ENCODE measurements around the gene NUBP2. TPM values are rescaled to one million over a fixed set of nuclear protein-coding genes. Genes with fewer than 3 reads are reported as not detected.

The NUBP2 gene
- total RNA-seq, 2 experiments from 2014 or later, result 40.8 to 43.5 TPM

GRCh38 chr16:1787056-1787321, 4.2 kb downstream of the NUBP2 start:
- H3K4me1 Mint-ChIP-seq, result peaks cover 13% of the 10 kb centered on the region
- H3K36me3 Mint-ChIP-seq (ENCODE audit: low read depth), result peaks cover 10% of the 10 kb centered on the region
- POLR2A ChIA-PET, result no interaction called here
- no peak for DNase-seq
- no peak overlapping the region for H3K4me3 Mint-ChIP-seq
- H3K9me3 Mint-ChIP-seq, result no peaks in the 10 kb centered on the region
- H3K27ac Mint-ChIP-seq, result no peak overlapping the region
- CTCF ChIA-PET, result no interaction called here
- H3K27me3 Mint-ChIP-seq, result no peaks in the 10 kb centered on the region

DNA sequence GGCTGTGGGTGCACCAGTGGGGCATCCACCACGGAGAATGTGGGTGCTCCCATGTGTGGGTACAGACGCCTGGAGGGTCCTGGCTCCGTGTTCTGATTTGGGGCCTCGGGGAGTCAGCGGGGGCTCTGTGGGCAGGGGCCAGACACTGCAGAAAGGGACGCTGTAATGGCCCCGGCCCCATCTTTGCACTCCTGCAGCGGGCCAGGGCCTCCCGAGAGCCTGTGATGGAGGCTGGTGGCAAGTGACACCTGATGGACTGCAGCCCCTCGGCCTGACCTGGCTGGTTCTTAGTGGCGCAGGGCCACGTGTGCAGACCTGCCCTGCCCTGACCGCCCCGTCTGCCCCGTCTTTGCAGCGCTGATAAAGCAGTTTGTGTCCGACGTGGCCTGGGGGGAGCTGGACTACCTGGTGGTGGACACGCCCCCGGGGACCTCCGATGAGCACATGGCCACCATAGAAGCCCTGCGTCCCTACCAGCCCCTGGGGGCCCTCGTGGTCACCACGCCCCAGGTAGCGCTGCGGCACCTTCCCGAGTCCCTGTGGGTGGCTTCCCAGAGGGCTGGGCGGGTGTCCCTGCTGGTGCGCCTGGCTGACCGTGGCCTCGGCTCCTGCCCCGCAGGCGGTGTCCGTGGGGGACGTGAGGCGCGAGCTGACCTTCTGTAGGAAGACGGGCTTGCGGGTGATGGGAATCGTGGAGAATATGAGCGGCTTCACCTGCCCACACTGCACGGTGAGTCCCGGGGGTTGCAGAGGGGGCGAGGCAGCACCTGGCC, 4.7 kb downstream of the NUBP2 start:
- H3K27me3 Mint-ChIP-seq, result no peaks in the 10 kb centered on the region
- H3K4me1 Mint-ChIP-seq, result peaks cover 13% of the 10 kb centered on the region
- H3K4me3 Mint-ChIP-seq, result no peak overlapping the region
- no peak for DNase-seq
- H3K9me3 Mint-ChIP-seq, result no peaks in the 10 kb centered on the region
- POLR2A ChIA-PET, result no interaction called here
- H3K27ac Mint-ChIP-seq, result no peak overlapping the region
- CTCF ChIA-PET, result no interaction called here
- H3K36me3 Mint-ChIP-seq (ENCODE audit: low read depth), result peaks cover 10% of the 10 kb centered on the region

GRCh38 chr16:1788095-1788707, 5.4 kb downstream of the NUBP2 start:
- peaks cover 13% of the 10 kb centered on the region for H3K4me1 Mint-ChIP-seq
- H3K9me3 Mint-ChIP-seq, result no peaks in the 10 kb centered on the region
- CTCF ChIA-PET, result no interaction called here
- POLR2A ChIA-PET, result no interaction called here
- no peak overlapping the region for H3K4me3 Mint-ChIP-seq
- H3K36me3 Mint-ChIP-seq (ENCODE audit: low read depth), result peaks cover 10% of the 10 kb centered on the region
- DNase-seq, result no peak
- H3K27ac Mint-ChIP-seq, result no peak overlapping the region
- H3K27me3 Mint-ChIP-seq, result no peaks in the 10 kb centered on the region

DNA sequence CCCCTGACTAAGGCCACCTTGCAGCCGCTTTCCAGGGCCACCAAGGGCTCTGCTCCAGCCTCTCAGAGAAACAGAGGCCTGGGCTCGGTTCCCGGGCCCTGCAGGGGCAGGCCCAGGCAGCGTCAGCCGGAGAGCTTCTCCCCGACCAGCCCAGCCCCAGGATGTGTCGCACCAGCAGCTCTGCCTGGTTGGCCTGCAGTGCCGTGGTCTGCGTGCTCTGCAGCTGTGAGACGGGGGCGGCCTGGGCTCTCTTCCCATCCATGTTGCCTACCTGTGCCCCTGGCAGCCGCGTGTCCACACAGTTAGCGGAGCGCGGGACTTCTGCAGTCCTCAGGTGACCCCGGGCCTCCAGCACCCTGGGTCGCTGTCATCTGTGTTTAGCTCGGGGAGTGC, 5.9 kb downstream of the NUBP2 start:
- H3K36me3 Mint-ChIP-seq (ENCODE audit: low read depth), result peaks cover 7% of the 10 kb centered on the region
- ChIA-PET POLR2A (no interaction called here), CTCF (no interaction called here)
- peaks cover 8% of the 10 kb centered on the region for H3K4me1 Mint-ChIP-seq
- H3K4me3 Mint-ChIP-seq, result no peak overlapping the region
- no peaks in the 10 kb centered on the region for H3K27me3 Mint-ChIP-seq
- H3K9me3 Mint-ChIP-seq, result no peaks in the 10 kb centered on the region
- no peak for DNase-seq
- H3K27ac Mint-ChIP-seq, result no peak overlapping the region

GRCh38 chr16:1789643-1790045, 6.9 kb downstream of the NUBP2 start:
- ChIA-PET POLR2A (no interaction called here), CTCF (no interaction called here)
- Mint-ChIP-seq H3K9me3 (no peaks in the 10 kb centered on the region), H3K27ac (no peak overlapping the region), H3K36me3 (ENCODE audit: low read depth) (peaks cover 7% of the 10 kb centered on the region), H3K4me1 (peaks cover 5% of the 10 kb centered on the region), H3K4me3 (no peak overlapping the region), H3K27me3 (no peaks in the 10 kb centered on the region)
- no peak for DNase-seq

GRCh38 chr16:1790261-1790610, 7.5 kb downstream of the NUBP2 start:
- POLR2A ChIA-PET, result interaction anchor here (1.7 kb wide), 1 partner anchor 8 kb away, joined by 5 read pairs; the partner anchor contains the start of genes NUBP2 and SPSB3
- Mint-ChIP-seq H3K4me1 (peaks cover 3% of the 10 kb centered on the region), H3K9me3 (no peaks in the 10 kb centered on the region)

GRCh38 chr16:1790611-1791255, 8.0 kb downstream of the NUBP2 start:
- Mint-ChIP-seq H3K4me1 (peaks cover 1% of the 10 kb centered on the region), H3K27me3 (no peaks in the 10 kb centered on the region), H3K27ac (no peak overlapping the region), H3K4me3 (no peak overlapping the region), H3K9me3 (no peaks in the 10 kb centered on the region), H3K36me3 (ENCODE audit: low read depth) (peaks cover 4% of the 10 kb centered on the region)
- ChIA-PET POLR2A (interaction anchor here (1.7 kb wide), 1 partner anchor 8 kb away, joined by 5 read pairs; the partner anchor contains the start of genes NUBP2 and SPSB3), CTCF (no interaction called here)
- DNase-seq, result no peak

More at GRCh38 chr16:1790261-1790610, 7.5 kb downstream of the NUBP2 start:
- CTCF ChIA-PET, result no interaction called here
- Mint-ChIP-seq H3K4me3 (no peak overlapping the region), H3K27me3 (no peaks in the 10 kb centered on the region), H3K27ac (no peak overlapping the region), H3K36me3 (ENCODE audit: low read depth) (peaks cover 4% of the 10 kb centered on the region)
- no peak for DNase-seq

DNA sequence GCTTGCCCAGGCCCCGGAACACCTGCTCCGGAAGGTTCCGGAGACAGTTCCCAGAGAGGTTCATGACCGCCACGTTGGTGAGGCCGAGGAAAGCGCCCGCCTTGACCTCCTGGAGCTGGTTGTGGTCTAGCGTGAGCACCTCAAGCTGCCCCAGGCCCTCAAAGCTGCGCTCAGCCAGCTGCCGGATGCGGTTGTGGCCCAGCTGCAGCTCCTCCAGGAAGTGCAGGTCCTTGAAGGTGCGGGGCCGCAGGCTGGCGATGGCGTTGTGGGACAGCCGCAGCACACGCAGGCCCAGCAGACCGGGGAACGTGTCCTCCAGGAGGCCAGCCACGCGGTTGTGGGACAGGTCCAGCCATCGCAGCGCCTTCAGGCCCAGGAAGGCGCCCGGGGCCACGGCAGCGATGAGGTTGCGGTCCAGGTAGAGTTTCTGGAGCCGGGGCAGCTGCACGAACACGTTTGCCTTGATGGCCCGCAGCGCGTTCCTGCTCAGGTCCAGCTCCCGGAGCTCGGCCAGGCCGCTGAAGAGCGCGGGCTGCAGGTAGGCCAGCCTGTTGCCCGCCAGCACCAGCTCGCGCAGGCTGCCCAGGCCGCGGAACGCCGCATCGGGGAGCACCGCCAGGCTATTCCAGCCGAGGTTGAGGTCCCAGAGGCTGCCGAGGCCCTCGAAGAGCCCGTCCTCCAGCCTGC, 8.6 kb downstream of the NUBP2 start:
- Mint-ChIP-seq H3K4me3 (no peak overlapping the region), H3K9me3 (no peaks in the 10 kb centered on the region)
- DNase-seq, result no peak

GRCh38 chr16:1791943-1792812, 9.4 kb downstream of the NUBP2 start:
- H3K36me3 Mint-ChIP-seq (ENCODE audit: low read depth), result peaks cover 4% of the 10 kb centered on the region
- no peak for DNase-seq
- ChIA-PET CTCF (no interaction called here), POLR2A (interaction anchor here (1.1 to 1.7 kb wide), 3 partner anchors 10 to 35 kb away, joined by 3 to 5 read pairs (median 5); partner anchors contain the start of genes FAHD1, NUBP2 and SPSB3)
- peaks cover under 1% of the 10 kb centered on the region for H3K9me3 Mint-ChIP-seq
- H3K4me1 Mint-ChIP-seq, result peaks cover 1% of the 10 kb centered on the region
- H3K27ac Mint-ChIP-seq, result no peak overlapping the region
- H3K4me3 Mint-ChIP-seq, result no peak overlapping the region
- no peaks in the 10 kb centered on the region for H3K27me3 Mint-ChIP-seq

More for the DNA sequence above, 8.6 kb downstream of the NUBP2 start:
- no peak overlapping the region for H3K27ac Mint-ChIP-seq
- ChIA-PET POLR2A (interaction anchor here (1.7 kb wide), 1 partner anchor 9 kb away, joined by 5 read pairs; the partner anchor contains the start of genes NUBP2 and SPSB3), CTCF (no interaction called here)
- H3K4me1 Mint-ChIP-seq, result peaks cover 1% of the 10 kb centered on the region
- peaks cover 4% of the 10 kb centered on the region for H3K36me3 Mint-ChIP-seq (ENCODE audit: low read depth)
- no peaks in the 10 kb centered on the region for H3K27me3 Mint-ChIP-seq

- peaks cover 1% of the 10 kb centered on the region for H3K4me1 Mint-ChIP-seq
- H3K4me3 Mint-ChIP-seq, result no peak overlapping the region
- POLR2A ChIA-PET, result interaction anchor here (1.1 to 1.4 kb wide), 2 partner anchors 10 to 34 kb away, joined by 3 to 5 read pairs; partner anchors contain the start of genes FAHD1, NUBP2 and SPSB3
- peaks cover 4% of the 10 kb centered on the region for H3K36me3 Mint-ChIP-seq (ENCODE audit: low read depth)
- no peak for DNase-seq
- peaks cover 2% of the 10 kb centered on the region for H3K9me3 Mint-ChIP-seq
- H3K27ac Mint-ChIP-seq, result no peak overlapping the region
- CTCF ChIA-PET, result no interaction called here
- H3K27me3 Mint-ChIP-seq, result no peaks in the 10 kb centered on the region
Observed at GRCh38 chr16:1792836-1793577, 10.2 kb downstream of the NUBP2 start.

- no peaks in the 10 kb centered on the region for H3K27me3 Mint-ChIP-seq
- POLR2A ChIA-PET, result interaction anchor here (1.1 to 1.4 kb wide), 2 partner anchors 11 to 33 kb away, joined by 3 to 5 read pairs; partner anchors contain the start of genes FAHD1, NUBP2 and SPSB3
- no peak for DNase-seq
- peaks cover 4% of the 10 kb centered on the region for H3K36me3 Mint-ChIP-seq (ENCODE audit: low read depth)
- H3K27ac Mint-ChIP-seq, result no peak within 1 kb of the TSS
- H3K4me1 Mint-ChIP-seq, result peaks cover 1% of the 10 kb centered on the region
- CTCF ChIA-PET, result interaction anchor here (0.6 kb wide), 1 partner anchor 34 kb away, joined by 3 read pairs; no protein-coding TSS in a partner anchor
- H3K4me3 Mint-ChIP-seq, result no peak within 1 kb of the TSS
- H3K9me3 Mint-ChIP-seq, result peaks cover 2% of the 10 kb centered on the region
Observed at GRCh38 chr16:1793578-1794220, 10.9 kb downstream of the NUBP2 start, which contains the start of gene IGFALS. Gene IGFALS, minus strand, starts transcription at chr16:1793705. Its CDS starts 53 bp downstream, at chr16:1793652.

Measured in activated CD4-positive, alpha-beta memory T cell treated with anti-CD3 and anti-CD28 coated beads, Interleukin-2, amount 10 ng/mL, durations not matched to agents 7 days and 5 days (primary cell).